Measurements from ENCODE around the gene IL18R1.

Gene IL18R1

GRCh38 chr2:102345329-102345920 lies 10.2 kb upstream of the IL18R1 start:
- DNase-seq (ENCODE audit: low read depth): no peak

DNA sequence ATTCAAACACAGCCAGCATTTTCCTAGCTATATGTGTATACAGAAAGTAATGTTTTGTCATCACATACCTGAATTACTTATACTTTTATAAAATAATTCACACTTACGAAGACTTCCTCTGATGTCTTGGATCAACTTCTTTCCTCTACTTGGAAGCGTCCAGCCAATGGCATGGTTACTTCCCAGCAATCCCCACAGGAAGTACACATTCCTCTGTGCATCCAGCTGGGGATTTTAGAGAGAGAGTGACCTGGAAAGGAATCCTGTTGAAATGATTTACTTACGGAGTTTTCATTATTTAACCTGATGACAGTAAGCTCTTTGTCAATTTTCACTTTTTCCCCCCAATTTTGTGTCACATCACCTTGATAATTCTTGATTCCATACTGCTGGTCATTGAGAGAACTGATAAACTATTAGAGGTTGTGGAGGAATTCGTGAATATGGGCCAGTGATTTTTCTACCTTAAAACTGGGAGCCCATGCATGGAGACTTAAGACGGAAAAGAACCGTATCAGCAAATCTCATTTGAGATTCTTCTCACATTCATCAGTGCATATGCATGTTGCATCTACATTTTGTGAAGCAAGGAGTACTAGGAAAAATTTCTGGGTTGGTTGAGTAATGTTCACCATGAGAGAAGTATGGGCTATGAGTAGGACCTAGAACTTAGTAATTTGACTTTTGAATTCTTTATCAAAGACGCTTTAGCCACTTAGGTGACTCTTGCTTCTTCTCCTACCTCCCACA lies 9.0 kb upstream of the IL18R1 start:
- DNase-seq (ENCODE audit: low read depth): no peak

DNA sequence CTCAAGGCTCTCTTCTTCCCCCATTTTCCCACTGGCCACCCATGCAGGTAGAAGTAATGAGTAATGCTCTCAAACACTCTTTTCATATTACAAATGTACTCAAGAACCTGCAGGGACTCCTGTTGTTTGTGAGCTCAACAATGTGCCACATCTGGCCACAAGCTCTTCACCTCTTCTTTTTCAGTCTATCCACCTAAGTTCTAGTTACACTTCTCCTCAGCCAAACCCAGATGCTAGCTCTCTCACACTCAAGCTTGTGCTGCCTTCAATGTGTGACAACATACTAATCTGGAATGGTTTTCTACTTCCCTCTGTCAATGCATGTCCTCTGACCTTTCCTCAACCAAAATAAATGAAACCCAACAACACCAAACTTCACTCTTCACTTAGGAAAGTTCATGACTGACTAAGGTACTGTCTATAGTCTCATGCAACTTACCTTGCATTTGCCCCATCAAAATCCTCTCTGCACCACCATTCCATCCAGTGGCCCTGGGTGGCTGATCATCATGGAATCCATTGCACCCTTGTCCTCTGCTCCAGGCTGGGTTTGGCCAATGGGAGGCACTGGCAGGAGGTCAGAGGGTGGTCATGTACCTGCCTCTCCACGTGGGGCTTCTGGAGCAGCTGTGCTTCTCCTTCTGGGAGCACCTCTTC lies 5.3 kb upstream of the IL18R1 start:
- DNase-seq (ENCODE audit: low read depth): no peak

DNA sequence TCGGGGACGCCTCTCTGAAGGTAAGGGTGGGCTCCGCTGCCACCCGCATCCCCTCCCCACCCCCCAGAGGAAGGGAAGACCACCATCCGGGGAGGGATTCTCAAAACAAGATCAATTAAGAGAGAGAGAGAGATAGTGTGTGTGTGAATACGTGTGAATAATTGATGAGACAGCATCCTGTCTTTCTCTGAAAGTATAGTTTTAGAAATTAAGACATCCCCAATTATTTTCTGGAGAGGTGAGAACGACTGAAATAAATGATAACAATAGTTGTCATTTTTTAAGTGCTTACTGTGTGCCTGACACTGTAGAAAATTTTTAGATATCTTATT lies 751 bp downstream of the IL18R1 start:
- no peak for DNase-seq (ENCODE audit: low read depth)

- no peak for DNase-seq (ENCODE audit: low read depth)
Measured at GRCh38 chr2:102356741-102357140, 1.1 kb downstream of the IL18R1 start.

DNA sequence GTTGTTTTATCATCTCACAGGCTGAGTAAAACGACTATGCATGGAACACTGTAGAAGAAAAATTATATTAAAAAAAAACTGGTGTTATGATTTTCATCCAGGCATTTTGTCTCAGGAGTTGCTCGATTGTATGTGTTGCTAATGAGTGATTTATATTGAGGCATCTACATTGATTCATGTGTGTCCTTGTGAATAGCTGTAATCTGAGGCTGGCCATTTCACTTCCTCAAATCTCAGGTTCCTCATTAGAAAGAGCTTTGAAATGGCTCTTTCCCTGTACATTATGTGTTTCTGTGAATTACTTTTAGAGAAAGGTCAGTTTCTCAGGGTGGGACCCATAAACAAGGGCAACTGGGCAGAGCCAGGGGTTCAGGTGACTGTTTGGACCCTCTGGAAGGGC lies 2.3 kb downstream of the IL18R1 start:
- DNase-seq (ENCODE audit: low read depth): no peak

- no peak for DNase-seq (ENCODE audit: low read depth)
Measured at GRCh38 chr2:102358496-102358895, 2.9 kb downstream of the IL18R1 start.

- DNase-seq (ENCODE audit: low read depth): no peak
Measured at GRCh38 chr2:102359527-102359926, 3.9 kb downstream of the IL18R1 start.

DNA sequence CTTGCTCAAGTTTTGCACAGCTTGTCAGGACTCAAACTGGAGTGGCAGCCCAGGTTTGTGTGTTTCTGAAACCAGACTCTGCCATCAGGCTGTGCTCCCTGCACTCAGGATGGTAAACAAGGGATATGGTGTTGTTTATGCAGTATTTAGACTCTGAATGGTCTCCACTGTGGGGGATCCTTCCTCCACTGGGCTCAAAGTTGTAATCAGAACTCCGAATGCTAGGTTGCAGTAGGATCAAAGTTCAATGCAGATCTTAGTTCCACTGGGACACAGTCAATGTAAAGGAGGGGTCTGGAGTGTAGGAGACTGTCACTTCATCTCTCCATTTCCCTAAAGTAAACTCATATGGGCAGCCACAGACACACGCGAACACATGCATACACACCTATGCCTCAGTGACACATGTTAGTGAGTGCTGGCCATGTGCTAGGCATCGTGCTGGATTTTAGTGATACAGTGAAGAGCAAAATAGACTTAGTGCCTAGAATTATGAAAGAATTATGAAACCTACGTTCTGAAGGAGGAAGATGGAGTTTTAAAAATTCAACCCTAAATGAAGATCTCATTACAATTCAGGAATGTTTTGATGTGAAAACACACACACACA lies 6.1 kb downstream of the IL18R1 start:
- DNase-seq (ENCODE audit: low read depth): no peak

DNA sequence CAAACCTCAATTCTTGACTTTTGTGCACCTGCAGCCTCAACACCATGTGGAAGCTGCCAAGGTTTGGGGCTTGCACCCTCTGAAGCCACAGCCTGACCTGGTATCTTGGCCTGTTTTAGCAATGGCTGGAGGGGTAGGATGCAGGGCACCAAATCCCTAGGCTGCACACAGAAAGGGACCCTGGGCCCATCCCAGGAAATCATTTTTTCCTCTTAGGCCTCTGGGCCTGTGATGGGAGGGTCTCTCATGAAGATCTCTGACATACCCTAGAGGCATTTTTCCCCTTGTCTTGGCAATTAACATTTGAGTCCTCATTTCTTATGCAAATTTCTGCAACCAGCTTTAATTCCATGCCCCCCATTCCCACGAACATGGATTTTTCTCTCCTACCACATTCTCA lies 10.2 kb downstream of the IL18R1 start:
- no peak for DNase-seq (ENCODE audit: low read depth)

DNA sequence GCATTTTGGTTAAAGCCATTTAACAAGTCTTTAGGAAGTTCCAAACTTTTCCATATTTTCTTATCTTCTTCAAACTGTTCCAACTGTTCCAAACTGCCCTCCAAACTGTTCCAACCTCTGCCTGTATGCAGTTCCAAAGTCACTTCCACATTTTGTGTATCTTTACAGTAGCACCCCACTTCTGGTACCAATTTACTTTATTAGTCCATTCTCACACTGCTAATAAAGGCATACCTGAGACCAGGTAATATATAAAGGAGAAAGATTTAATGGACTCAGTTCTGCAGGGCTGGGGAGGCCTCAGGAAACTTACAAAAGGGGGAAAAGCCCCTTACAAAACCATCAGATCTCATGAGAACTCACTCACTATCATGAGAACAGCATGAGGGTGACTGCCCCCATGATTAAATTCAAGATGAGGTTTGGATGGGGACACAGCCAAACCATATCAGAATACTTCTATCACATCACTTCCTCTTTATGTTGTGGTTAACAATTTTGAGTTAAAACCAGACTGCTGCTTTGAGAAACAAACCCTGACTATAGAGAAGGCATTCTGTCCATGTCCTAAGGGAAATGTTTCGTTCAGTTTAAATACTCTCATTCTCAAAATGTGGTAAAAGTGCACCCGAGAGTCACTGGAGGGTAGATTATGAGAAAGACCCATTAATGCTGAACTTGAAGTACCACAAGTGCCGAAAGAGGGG lies 11.0 kb downstream of the IL18R1 start:
- no peak for DNase-seq (ENCODE audit: low read depth)

DNA sequence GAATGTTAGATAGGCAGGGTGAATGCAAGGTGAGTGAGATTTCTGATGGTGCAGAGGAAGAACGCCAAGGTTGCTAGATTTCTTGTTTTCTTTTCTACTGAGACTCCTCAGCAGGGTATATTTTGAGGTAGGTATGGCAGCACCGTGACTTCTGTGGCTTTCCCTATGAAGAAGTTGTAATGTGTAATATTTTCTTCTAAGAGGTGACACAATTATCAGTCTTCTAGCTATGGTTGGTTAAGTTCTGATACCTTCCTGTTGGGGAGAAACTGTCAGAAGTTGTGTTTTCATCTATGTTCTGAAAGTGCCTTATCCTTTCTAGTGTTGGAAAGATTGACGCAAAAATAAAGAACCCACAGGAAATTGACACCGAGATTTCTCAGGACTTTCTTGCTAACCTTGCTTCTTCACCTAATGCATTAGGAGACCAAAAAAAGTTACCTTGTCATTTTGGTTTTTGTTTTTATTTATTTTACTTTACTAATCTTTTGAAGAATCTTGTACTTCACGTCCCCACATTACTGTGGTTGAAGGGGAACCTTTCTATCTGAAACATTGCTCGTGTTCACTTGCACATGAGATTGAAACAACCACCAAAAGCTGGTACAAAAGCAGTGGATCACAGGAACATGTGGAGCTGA lies 11.9 kb downstream of the IL18R1 start:
- DNase-seq (ENCODE audit: low read depth): no peak

GRCh38 chr2:102368461-102369109 lies 13.0 kb downstream of the IL18R1 start:
- no peak for DNase-seq (ENCODE audit: low read depth)

DNA sequence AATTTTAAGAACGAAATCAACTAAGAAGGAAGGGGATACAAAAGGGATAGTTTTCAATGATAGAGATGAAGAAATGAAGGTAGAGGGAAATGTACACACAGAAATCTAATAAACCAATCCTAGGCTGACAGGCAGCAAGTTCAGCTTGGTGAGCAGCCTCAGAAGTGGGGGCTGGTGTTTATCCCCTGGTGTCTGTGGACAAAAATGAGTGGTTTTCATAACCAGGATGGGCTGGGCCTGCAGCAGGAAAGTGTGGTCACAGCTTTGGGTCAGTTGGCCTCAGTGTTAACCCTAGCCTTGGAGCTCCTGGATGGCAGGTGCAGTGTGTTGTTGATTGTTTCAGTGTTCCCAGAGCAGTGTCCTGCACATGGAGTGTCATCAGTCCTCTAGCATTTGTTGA lies 14.3 kb downstream of the IL18R1 start:
- DNase-seq (ENCODE audit: low read depth): no peak

GRCh38 chr2:102376052-102376591 lies 20.5 kb downstream of the IL18R1 start:
- no peak for DNase-seq (ENCODE audit: low read depth)

GRCh38 chr2:102383722-102384121 lies 28.1 kb downstream of the IL18R1 start:
- DNase-seq (ENCODE audit: low read depth): no peak

DNA sequence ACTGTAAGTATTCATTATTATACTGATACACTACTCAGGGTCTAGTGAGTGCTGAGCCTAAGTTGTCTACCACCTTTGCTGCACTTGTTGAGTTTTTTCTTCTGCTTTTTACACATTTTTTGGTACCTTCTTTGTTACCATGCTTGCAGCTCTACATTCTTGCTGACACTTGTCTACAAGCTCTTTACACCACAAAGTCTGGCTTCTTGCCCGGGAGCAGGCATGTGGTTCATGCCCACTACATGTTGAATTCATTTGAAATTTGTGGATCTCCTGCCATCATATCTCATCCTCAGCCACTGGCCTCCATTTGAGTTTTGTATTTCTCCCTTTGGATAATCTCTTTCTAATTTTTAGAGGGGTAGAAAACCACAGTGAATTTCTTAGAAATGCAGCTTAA lies 29.9 kb downstream of the IL18R1 start:
- no peak for DNase-seq (ENCODE audit: low read depth)

DNA sequence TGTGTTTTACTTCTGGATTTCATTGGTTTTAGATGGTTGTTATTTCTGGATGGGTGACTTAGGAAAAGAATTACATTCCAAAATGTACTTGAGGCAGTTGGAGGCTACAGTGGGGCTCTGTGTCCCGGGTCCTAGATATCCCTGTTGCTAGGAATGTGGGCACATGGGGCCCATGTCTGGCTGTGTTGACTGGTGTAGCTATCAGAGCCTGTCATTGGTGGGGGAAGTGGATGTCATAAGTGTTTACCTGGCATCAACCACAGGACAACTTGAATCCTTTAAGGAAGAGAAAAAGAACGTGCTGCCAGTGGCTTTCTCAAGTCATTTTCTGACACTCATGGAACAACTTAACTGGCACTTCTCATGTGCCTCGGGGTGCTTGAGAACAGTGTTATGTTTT lies 30.4 kb downstream of the IL18R1 start:
- DNase-seq (ENCODE audit: low read depth): no peak

GRCh38 chr2:102386867-102387541 lies 31.4 kb downstream of the IL18R1 start:
- no peak for DNase-seq (ENCODE audit: low read depth)

- DNase-seq (ENCODE audit: low read depth): no peak
Measured at GRCh38 chr2:102387763-102388546, 32.4 kb downstream of the IL18R1 start.
